GM12892 (cell line): ENCODE results near the gene FHL3.

Experiments used
- POLR2A ChIP-seq: IDR thresholded peaks from 2 replicates; pipeline ENCODE4 v1.6.1; 2011; ENCODE audit warnings: low read depth, low read length, control low read depth
- POLR2AphosphoS5 ChIP-seq: IDR thresholded peaks from 2 replicates; pipeline ENCODE4 v1.6.1; 2011; ENCODE audit warnings: low read depth, low read length, control low read depth
- TAF1 ChIP-seq: IDR thresholded peaks from 2 replicates; pipeline ENCODE4 v1.6.1; 2011; ENCODE audit warnings: low read depth, mild to moderate bottlenecking, control low read depth, low read length, borderline replicate concordance

GRCh38 chr1:38029081-38029681, 23.9 kb upstream of the FHL3 start:
- TF ChIP-seq POLR2A (no peak), TAF1 (no peak), POLR2AphosphoS5 (no peak)
